Upper lobe of left lung (tissue), 4 donors: ENCODE measurements around the gene OR13J1.

Experiments used
- CTCF ChIP-seq, 6 experiments: fragments of 450-650 bp in 4 of 6; fragments of 200-600 bp in 2 of 6; sonication (generic) in 2 of 6; IDR thresholded peaks; one replicate each; pipeline ENCODE4 v1.5.1; 2016 to 2019; ENCODE audit warnings: antibody characterized with exemption in 6 of 6
- EP300 ChIP-seq, 4 donors: sonication (generic); formaldehyde crosslinking; IDR thresholded peaks; one replicate each; pipeline ENCODE4 v1.5.1; 2017; ENCODE audit warnings: antibody characterized with exemption in 4 of 4, control low read depth in 2 of 4
- POLR2A ChIP-seq, 4 donors: fragments of 450-650 bp; IDR thresholded peaks; one replicate each; pipeline ENCODE4 v1.5.1; 2016 to 2017; ENCODE audit warnings: antibody characterized with exemption in 4 of 4, mild to moderate bottlenecking in 2 of 4

- TF ChIP-seq CTCF (IDR thresholded peaks at IDR 0.05), result no peak
- no peak for TF ChIP-seq POLR2A (IDR thresholded peaks at IDR 0.05)
- no peak for TF ChIP-seq EP300 (IDR thresholded peaks at IDR 0.05)
Measured at GRCh38 chr9:35828716-35829083, 41.5 kb downstream of the OR13J1 start, which contains the start of gene FAM221B.
